PC-3 (cell line): ENCODE data around the gene CTF1. TPM values are rescaled to one million over a fixed set of nuclear protein-coding genes. Genes with fewer than 3 reads are reported as not detected.

ENCODE experiments used
- ATAC-seq: fragments of 200-7000 bp; cut with Tn5 transposase; 2 replicates; pipeline ENCODE4 v1.9.1; 2020; ENCODE audit warnings: mild to moderate bottlenecking, moderate library complexity
- BruUV-seq: library from RNA; stranded (reverse); fragments of 400-500 nt; replicated peaks from 2 replicates; lab custom pipeline; 2021; lab: Mats Ljungman, UMichigan
- CTCF ChIA-PET: fragments of 300-600 bp; sonication (Branson Sonifier 250); formaldehyde crosslinking; loops from one replicate; lab custom pipeline; 2022; ENCODE audit warnings: antibody characterized with exemption; lab: Charles Lee
- POLR2A ChIA-PET: fragments of 300-600 bp; sonication (Branson Sonifier 250); formaldehyde crosslinking; loops from one replicate; lab custom pipeline; 2022; ENCODE audit warnings: antibody characterized with exemption; ENCODE audit not compliant: unreplicated experiment; lab: Charles Lee
- DNase-seq: peaks from one replicate; pipeline ENCODE4 v3.0.0-alpha.2; 2015
- H2AFZ ChIP-seq: fragments of 300-600 bp; sonication (generic); 2 replicates; pipeline ENCODE4 v1.6.0; 2016; ENCODE audit warnings: antibody characterized with exemption, low read length
- H3F3A ChIP-seq: fragments of 300-600 bp; sonication (generic); one replicate; pipeline ENCODE4 v1.6.0; 2017; ENCODE audit warnings: antibody characterized with exemption, low read length, control low read depth, mild to moderate bottlenecking; ENCODE audit not compliant: unreplicated experiment
- H3K27ac ChIP-seq: fragments of 300-600 bp; sonication (generic); 2 replicates; pipeline ENCODE4 v1.5.1; 2016; ENCODE audit warnings: mild to moderate bottlenecking, low read length
- H3K27me3 ChIP-seq: fragments of 300-600 bp; sonication (generic); 2 replicates; pipeline ENCODE4 v1.6.1; 2016; ENCODE audit warnings: low read length, mixed read lengths
- H3K36me3 ChIP-seq: fragments of 300-600 bp; sonication (generic); 2 replicates; pipeline ENCODE4 v1.6.1; 2016; ENCODE audit warnings: low read depth, mixed run types, low read length, mixed read lengths
- H3K4me1 ChIP-seq: fragments of 300-600 bp; sonication (generic); 2 replicates; pipeline ENCODE4 v1.5.1; 2016; ENCODE audit warnings: low read length; ENCODE audit not compliant: insufficient read depth
- H3K4me2 ChIP-seq: fragments of 300-600 bp; sonication (generic); 2 replicates; pipeline ENCODE4 v1.6.0; 2016; ENCODE audit warnings: low read length
- H3K4me3 ChIP-seq: fragments of 300-600 bp; sonication (generic); 2 replicates; pipeline ENCODE4 v1.5.1; 2016; ENCODE audit warnings: mild to moderate bottlenecking, low read length, mixed read lengths
- H3K79me2 ChIP-seq: fragments of 300-600 bp; sonication (generic); 2 replicates; pipeline ENCODE4 v1.6.1; 2017; ENCODE audit warnings: low read length, mixed read lengths
- H3K9ac ChIP-seq: fragments of 300-600 bp; sonication (generic); 2 replicates; pipeline ENCODE4 v1.6.0; 2016; ENCODE audit warnings: mild to moderate bottlenecking, low read length
- H3K9me2 ChIP-seq: fragments of 300-600 bp; sonication (generic); replicated peaks from 2 replicates; pipeline ENCODE4 v1.6.1; 2016; ENCODE audit warnings: mixed run types, low read length, mixed read lengths
- H3K9me3 ChIP-seq: fragments of 300-600 bp; sonication (generic); 2 replicates; pipeline ENCODE4 v1.6.1; 2016; ENCODE audit warnings: low read length, mixed read lengths
- H4K20me1 ChIP-seq: fragments of 300-600 bp; sonication (generic); 2 replicates; pipeline ENCODE4 v1.6.1; 2016; ENCODE audit warnings: low read length, mixed read lengths
- CTCF ChIP-seq: fragments of 300-600 bp; sonication (generic); conservative IDR thresholded peaks from 2 replicates; pipeline ENCODE4 v1.5.1; 2017; ENCODE audit warnings: antibody characterized with exemption, low read depth, mild to moderate bottlenecking, low read length
- EZH2 ChIP-seq: fragments of 300-600 bp; sonication (generic); IDR thresholded peaks from one replicate; pipeline ENCODE4 v1.6.1; 2017; ENCODE audit warnings: antibody characterized with exemption, mild to moderate bottlenecking, low read length; ENCODE audit not compliant: unreplicated experiment
- EZH2phosphoT487 ChIP-seq: fragments of 300-600 bp; sonication (generic); IDR thresholded peaks from 2 replicates; pipeline ENCODE4 v1.6.1; 2018; ENCODE audit warnings: mild to moderate bottlenecking, antibody characterized with exemption, low read length, borderline replicate concordance
- intact Hi-C: fragments of 100-400 bp; cut with micrococcal nuclease; formaldehyde crosslinking; loops from 2 replicates; pipeline ENCODE4 v1.9.0; 2023
- total RNA-seq: library from RNA; depleted of rRNA; stranded (reverse); fragments of >200 nt; gene quantifications from 2 replicates; pipeline ENCODE4 v1.2.3, GENCODE V29; 2014

CTF1 gene
- total RNA-seq, 1 experiment from 2014 or later: 0.29 TPM

DNA sequence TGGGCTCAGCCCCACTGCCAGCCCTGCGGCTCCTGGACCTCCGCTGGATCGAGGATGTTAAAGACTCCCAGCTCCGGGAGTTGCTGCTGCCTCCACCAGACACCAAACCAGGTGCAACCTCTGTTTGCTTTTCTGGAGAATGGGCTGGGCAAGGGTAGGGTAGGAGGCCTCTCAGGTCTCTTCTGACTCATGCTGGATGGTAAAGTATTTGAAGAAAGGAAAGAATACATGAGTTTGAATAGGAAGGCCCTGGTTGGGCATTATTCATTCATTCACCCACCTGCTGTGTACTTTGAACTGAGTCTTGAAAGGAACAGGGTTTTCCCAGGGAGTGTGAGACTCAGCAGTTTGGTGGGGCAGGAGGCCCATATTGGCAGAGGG lies 46.0 kb downstream of the CTF1 start:
- H3K27ac ChIP-seq: 0 out of 2 replicates have a peak overlapping the region, but pooled peaks have one; percentile 16
- ATAC-seq: no peak

GRCh38 chr16:30944352-30944751 lies 47.9 kb downstream of the CTF1 start:
- ChIA-PET CTCF (no interaction called here), POLR2A (no interaction called here)
- Histone ChIP-seq H3K9me2 (no peaks in the 10 kb centered on the region), H3K9ac (no peak overlapping the region), H3K4me3 (no peak overlapping the region), H3K4me2 (no peak overlapping the region), H3F3A (no peaks in the 10 kb centered on the region), H4K20me1 (no peaks in the 10 kb centered on the region), H3K36me3 (peaks cover 3% of the 10 kb centered on the region; the same call in 1 of the 2 replicates), H3K4me1 (peaks cover 8% of the 10 kb centered on the region; the same call in 1 of the 2 replicates), H3K79me2 (no peaks in the 10 kb centered on the region), H2AFZ (no peak overlapping the region), H3K27me3 (no peaks in the 10 kb centered on the region), H3K27ac (no peak overlapping the region), H3K9me3 (no peaks in the 10 kb centered on the region)
- intact Hi-C loops: no loop called here
- no TSS peak for BruUV-seq
- TF ChIP-seq EZH2 (no peak), CTCF (no peak), EZH2phosphoT487 (no peak)
- no peak for DNase-seq
- no peak for ATAC-seq

More for the DNA sequence above, 46.0 kb downstream of the CTF1 start:
- H3F3A ChIP-seq: no peaks in the 10 kb centered on the region
- H3K4me1 ChIP-seq: peaks cover 8% of the 10 kb centered on the region; the same call in 1 of the 2 replicates
- BruUV-seq: no TSS peak
- H3K27me3 ChIP-seq: no peaks in the 10 kb centered on the region
- POLR2A ChIA-PET: no interaction called here
- H3K9me3 ChIP-seq: no peaks in the 10 kb centered on the region
- TF ChIP-seq CTCF (no peak), EZH2phosphoT487 (no peak), EZH2 (no peak)
- no peaks in the 10 kb centered on the region for H3K79me2 ChIP-seq
- intact Hi-C loops: no loop called here
- CTCF ChIA-PET: interaction anchor here (0.6 to 1.3 kb wide), 6 partner anchors 12 to 926 kb away, joined by 3 to 7 read pairs (median 3); partner anchors contain the start of gene HSD3B7
- H3K9me2 ChIP-seq: no peaks in the 10 kb centered on the region
- H3K9ac ChIP-seq: no peak overlapping the region
- H2AFZ ChIP-seq: no peak overlapping the region
- no peaks in the 10 kb centered on the region for H4K20me1 ChIP-seq
- peaks cover 3% of the 10 kb centered on the region; the same call in 1 of the 2 replicates for H3K36me3 ChIP-seq
- no peak for DNase-seq
- peak overlapping the region; percentile 48; the same call in 1 of the 2 replicates for H3K4me2 ChIP-seq
- H3K4me3 ChIP-seq: no peak overlapping the region

GRCh38 chr16:30946671-30947540 lies 50.5 kb downstream of the CTF1 start:
- no peaks in the 10 kb centered on the region for H4K20me1 ChIP-seq
- TF ChIP-seq EZH2 (no peak), CTCF (no peak), EZH2phosphoT487 (no peak)
- no peaks in the 10 kb centered on the region for H3F3A ChIP-seq
- DNase-seq (no peak), ATAC-seq (no peak)
- no peaks in the 10 kb centered on the region for H3K9me3 ChIP-seq
- ChIA-PET POLR2A (no interaction called here), CTCF (no interaction called here)
- H3K4me2 ChIP-seq: no peak overlapping the region
- no peak overlapping the region for H2AFZ ChIP-seq
- H3K27ac ChIP-seq: no peak overlapping the region
- peaks cover 13% of the 10 kb centered on the region for H3K4me1 ChIP-seq
- BruUV-seq: no TSS peak
- no peaks in the 10 kb centered on the region for H3K27me3 ChIP-seq
- intact Hi-C loops: no loop called here
- peaks cover 3% of the 10 kb centered on the region; the same call in 1 of the 2 replicates for H3K36me3 ChIP-seq
- no peak overlapping the region for H3K4me3 ChIP-seq
- H3K9ac ChIP-seq: no peak overlapping the region
- H3K9me2 ChIP-seq: no peaks in the 10 kb centered on the region
- no peaks in the 10 kb centered on the region for H3K79me2 ChIP-seq
